Upper lobe of left lung (tissue), 4 donors: ENCODE data around the gene ADRA1B.

ENCODE experiments used
- CTCF ChIP-seq, 6 experiments: fragments of 450-650 bp in 4 of 6; fragments of 200-600 bp in 2 of 6; sonication (generic) in 2 of 6; IDR thresholded peaks; one replicate each; pipeline ENCODE4 v1.5.1; 2016 to 2019; ENCODE audit warnings: antibody characterized with exemption in 6 of 6
- EP300 ChIP-seq, 4 donors: sonication (generic); formaldehyde crosslinking; IDR thresholded peaks; one replicate each; pipeline ENCODE4 v1.5.1; 2017; ENCODE audit warnings: antibody characterized with exemption in 4 of 4, control low read depth in 2 of 4
- POLR2A ChIP-seq, 4 donors: fragments of 450-650 bp; IDR thresholded peaks; one replicate each; pipeline ENCODE4 v1.5.1; 2016 to 2017; ENCODE audit warnings: antibody characterized with exemption in 4 of 4, mild to moderate bottlenecking in 2 of 4
- POLR2AphosphoS5 ChIP-seq, 2 donors: sonication (generic); formaldehyde crosslinking; IDR thresholded peaks; one replicate each; pipeline ENCODE4 v1.5.1; 2017; ENCODE audit warnings: antibody characterized with exemption in 2 of 2

GRCh38 chr5:159880676-159881075, 35.6 kb upstream of the ADRA1B start:
- no peak for TF ChIP-seq CTCF (IDR thresholded peaks at IDR 0.05)
- no peak for TF ChIP-seq POLR2AphosphoS5 (IDR thresholded peaks at IDR 0.05)
- no peak for TF ChIP-seq POLR2A (IDR thresholded peaks at IDR 0.05)
- no peak for TF ChIP-seq EP300 (IDR thresholded peaks at IDR 0.05)
